HEK293T (cell line): ENCODE data around the gene CD109.

Experiments used
- BHLHE40 ChIP-seq: fragments of 450-650 bp; IDR thresholded peaks from 2 replicates; pipeline ENCODE4 v1.6.1; 2016; ENCODE audit warnings: mild to moderate bottlenecking, moderate library complexity, borderline replicate concordance
- ELF4 ChIP-seq: fragments of 450-650 bp; IDR thresholded peaks from 2 replicates; pipeline ENCODE4 v1.6.1; 2017; ENCODE audit warnings: antibody characterized with exemption
- FOXA1 ChIP-seq: fragments of 450-650 bp; IDR thresholded peaks from 2 replicates; pipeline ENCODE4 v1.6.1; 2016; ENCODE audit warnings: mild to moderate bottlenecking
- FOXK2 ChIP-seq: fragments of 450-650 bp; IDR thresholded peaks from 2 replicates; pipeline ENCODE4 v1.6.1; 2016; ENCODE audit warnings: mild to moderate bottlenecking
- FOXM1 ChIP-seq: fragments of 450-650 bp; IDR thresholded peaks from 2 replicates; pipeline ENCODE4 v1.6.1; 2017; ENCODE audit warnings: mild to moderate bottlenecking, borderline replicate concordance
- HDGF ChIP-seq: fragments of 450-650 bp; IDR thresholded peaks from 2 replicates; pipeline ENCODE4 v1.6.1; 2017; ENCODE audit warnings: antibody characterized with exemption, borderline replicate concordance
- NFRKB ChIP-seq: fragments of 450-650 bp; IDR thresholded peaks from 2 replicates; pipeline ENCODE4 v1.6.1; 2016; ENCODE audit warnings: mild to moderate bottlenecking, moderate library complexity
- SP1 ChIP-seq: fragments of 450-650 bp; IDR thresholded peaks from 2 replicates; pipeline ENCODE4 v1.6.1; 2017
- SUZ12 ChIP-seq: fragments of 450-650 bp; IDR thresholded peaks from 2 replicates; pipeline ENCODE4 v1.6.1; 2016; ENCODE audit warnings: mild to moderate bottlenecking
- TARDBP ChIP-seq: fragments of 450-650 bp; IDR thresholded peaks from 2 replicates; pipeline ENCODE4 v1.6.1; 2016
- ZNF384 ChIP-seq: fragments of 450-650 bp; IDR thresholded peaks from 2 replicates; pipeline ENCODE4 v1.6.1; 2016
- TF ChIP-seq, protein P1 (sequence below): fragments of 450-650 bp; IDR thresholded peaks from 2 replicates; pipeline ENCODE4 v1.6.1; 2016

DNA sequence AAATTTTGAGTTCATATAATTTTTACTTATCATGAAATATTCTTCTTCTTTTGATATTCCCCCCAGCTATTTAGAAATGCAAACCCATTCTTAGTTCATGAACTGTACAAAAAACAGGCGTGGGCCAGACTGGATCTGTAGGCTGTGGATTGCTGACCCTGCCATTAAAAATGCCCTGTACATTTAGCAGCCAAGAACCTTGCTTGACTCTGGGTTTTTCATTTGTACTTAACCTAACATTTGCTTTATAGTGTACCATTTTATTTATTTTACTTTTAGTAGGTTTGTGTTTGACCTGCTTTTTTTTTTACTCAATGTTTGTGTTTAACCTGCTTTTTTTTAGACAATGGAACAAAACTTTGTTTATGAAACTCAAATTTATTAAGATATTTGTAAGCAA, 14.9 kb downstream of the CD109 start:
- TF ChIP-seq TARDBP (no peak), SP1 (no peak), HDGF (no peak), FOXM1 (no peak), SUZ12 (no peak), BHLHE40 (no peak), NFRKB (no peak), FOXA1 (no peak), FOXK2 (no peak), ZNF384 (no peak), ELF4 (no peak)
- TF ChIP-seq, protein P1, sequence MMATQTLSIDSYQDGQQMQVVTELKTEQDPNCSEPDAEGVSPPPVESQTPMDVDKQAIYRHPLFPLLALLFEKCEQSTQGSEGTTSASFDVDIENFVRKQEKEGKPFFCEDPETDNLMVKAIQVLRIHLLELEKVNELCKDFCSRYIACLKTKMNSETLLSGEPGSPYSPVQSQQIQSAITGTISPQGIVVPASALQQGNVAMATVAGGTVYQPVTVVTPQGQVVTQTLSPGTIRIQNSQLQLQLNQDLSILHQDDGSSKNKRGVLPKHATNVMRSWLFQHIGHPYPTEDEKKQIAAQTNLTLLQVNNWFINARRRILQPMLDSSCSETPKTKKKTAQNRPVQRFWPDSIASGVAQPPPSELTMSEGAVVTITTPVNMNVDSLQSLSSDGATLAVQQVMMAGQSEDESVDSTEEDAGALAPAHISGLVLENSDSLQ = no peak
